HEK293T (cell line): Measurements from ENCODE around the gene YY1.

ENCODE experiments used
- CTCF ChIA-PET: fragments of 350-600 bp; formaldehyde crosslinking; extraction: SDS; loops from one replicate; lab custom pipeline; 2021; ENCODE audit warnings: antibody characterized with exemption, inconsistent platforms; lab: Yijun Ruan, JAX
- POLR2A ChIA-PET: fragments of 350-600 bp; formaldehyde crosslinking; extraction: SDS; loops from one replicate; lab custom pipeline; 2020; ENCODE audit warnings: antibody characterized with exemption, inconsistent platforms; lab: Yijun Ruan, JAX
- DNase-seq: peaks from one replicate; pipeline ENCODE4 v3.0.0; 2012; ENCODE audit warnings: mixed read lengths; ENCODE audit errors: extremely low spot score
- ARNT ChIP-seq: fragments of 450-650 bp; IDR thresholded peaks from 2 replicates; pipeline ENCODE4 v1.6.1; 2017; ENCODE audit warnings: mild to moderate bottlenecking
- BHLHE40 ChIP-seq: fragments of 450-650 bp; IDR thresholded peaks from 2 replicates; pipeline ENCODE4 v1.6.1; 2016; ENCODE audit warnings: mild to moderate bottlenecking, moderate library complexity, borderline replicate concordance
- CTBP1 ChIP-seq: fragments of 450-650 bp; IDR thresholded peaks from 2 replicates; pipeline ENCODE4 v1.6.1; 2016; ENCODE audit warnings: borderline replicate concordance
- ELF4 ChIP-seq: fragments of 450-650 bp; IDR thresholded peaks from 2 replicates; pipeline ENCODE4 v1.6.1; 2017; ENCODE audit warnings: antibody characterized with exemption
- FOXA1 ChIP-seq: fragments of 450-650 bp; IDR thresholded peaks from 2 replicates; pipeline ENCODE4 v1.6.1; 2016; ENCODE audit warnings: mild to moderate bottlenecking
- FOXK2 ChIP-seq: fragments of 450-650 bp; IDR thresholded peaks from 2 replicates; pipeline ENCODE4 v1.6.1; 2016; ENCODE audit warnings: mild to moderate bottlenecking
- FOXM1 ChIP-seq: fragments of 450-650 bp; IDR thresholded peaks from 2 replicates; pipeline ENCODE4 v1.6.1; 2017; ENCODE audit warnings: mild to moderate bottlenecking, borderline replicate concordance
- HDGF ChIP-seq: fragments of 450-650 bp; IDR thresholded peaks from 2 replicates; pipeline ENCODE4 v1.6.1; 2017; ENCODE audit warnings: antibody characterized with exemption, borderline replicate concordance
- L3MBTL2 ChIP-seq: fragments of 450-650 bp; conservative IDR thresholded peaks from 2 replicates; pipeline ENCODE4 v1.6.1; 2016; ENCODE audit warnings: mild to moderate bottlenecking
- LEF1 ChIP-seq: fragments of 450-650 bp; IDR thresholded peaks from 2 replicates; pipeline ENCODE4 v1.6.1; 2017; ENCODE audit warnings: mild to moderate bottlenecking, borderline replicate concordance
- NFRKB ChIP-seq: fragments of 450-650 bp; IDR thresholded peaks from 2 replicates; pipeline ENCODE4 v1.6.1; 2016; ENCODE audit warnings: mild to moderate bottlenecking, moderate library complexity
- PKNOX1 ChIP-seq: fragments of 450-650 bp; IDR thresholded peaks from 2 replicates; pipeline ENCODE4 v1.6.1; 2016
- SP1 ChIP-seq: fragments of 450-650 bp; IDR thresholded peaks from 2 replicates; pipeline ENCODE4 v1.6.1; 2017
- SUZ12 ChIP-seq: fragments of 450-650 bp; IDR thresholded peaks from 2 replicates; pipeline ENCODE4 v1.6.1; 2016; ENCODE audit warnings: mild to moderate bottlenecking
- TARDBP ChIP-seq: fragments of 450-650 bp; IDR thresholded peaks from 2 replicates; pipeline ENCODE4 v1.6.1; 2016
- ZNF384 ChIP-seq: fragments of 450-650 bp; IDR thresholded peaks from 2 replicates; pipeline ENCODE4 v1.6.1; 2016

The YY1 gene

GRCh38 chr14:100289916-100290606 is 51.1 kb downstream of the YY1 start:
- DNase-seq, result no peak
- POLR2A ChIA-PET, result interaction anchor here (1.1 kb wide), 2 partner anchors 18 to 85 kb away, joined by 3 to 4 read pairs; a partner anchor contains a TSS
- CTCF ChIA-PET, result interaction anchor here (0.6 kb wide), 1 partner anchor 15 kb away, joined by 3 read pairs; no protein-coding TSS in a partner anchor
- no peak for TF ChIP-seq HDGF
- no peak for TF ChIP-seq FOXK2
- no peak for TF ChIP-seq FOXM1
- no peak for TF ChIP-seq PKNOX1

- ChIA-PET POLR2A (interaction anchor here (1.1 kb wide), 2 partner anchors 17 to 85 kb away, joined by 3 to 4 read pairs; a partner anchor contains a TSS), CTCF (no interaction called here)
- no peak for DNase-seq
- TF ChIP-seq ELF4 (no peak), LEF1 (no peak), SP1 (no peak), FOXA1 (no peak), TARDBP (no peak), CTBP1 (no peak), ARNT (no peak), NFRKB (no peak), BHLHE40 (no peak), HDGF (no peak), L3MBTL2 (no peak), SUZ12 (no peak), FOXK2 (no peak), ZNF384 (no peak), PKNOX1 (no peak), FOXM1 (no peak)
These were observed 51.8 kb downstream of the YY1 start for GRCh38 chr14:100290607-100291304.

- TF ChIP-seq FOXA1 (no peak), SP1 (no peak), HDGF (no peak)
- ChIA-PET CTCF (no interaction called here), POLR2A (interaction anchor here (1.1 kb wide), 1 partner anchor 84 kb away, joined by 3 read pairs; a partner anchor contains a TSS)
- no peak for DNase-seq
These were observed 52.5 kb downstream of the YY1 start for GRCh38 chr14:100291305-100292075.

- POLR2A ChIA-PET, result no interaction called here
- DNase-seq, result no peak
- TF ChIP-seq HDGF (no peak), LEF1 (no peak), PKNOX1 (no peak), NFRKB (no peak), SP1 (no peak), FOXA1 (no peak), SUZ12 (no peak), CTBP1 (no peak), BHLHE40 (no peak)
- CTCF ChIA-PET, result interaction anchor here (1.4 kb wide), 1 partner anchor 11 kb away, joined by 4 read pairs; no protein-coding TSS in a partner anchor
These were observed 53.4 kb downstream of the YY1 start for GRCh38 chr14:100292301-100292775.

- ChIA-PET CTCF (interaction anchor here (1.4 kb wide), 1 partner anchor 10 kb away, joined by 4 read pairs; no protein-coding TSS in a partner anchor), POLR2A (no interaction called here)
- DNase-seq, result no peak
- TF ChIP-seq ARNT, result no peak
- no peak for TF ChIP-seq TARDBP
- no peak for TF ChIP-seq SP1
- no peak for TF ChIP-seq LEF1
- no peak for TF ChIP-seq ZNF384
- no peak for TF ChIP-seq NFRKB
- no peak for TF ChIP-seq L3MBTL2
- TF ChIP-seq ELF4, result no peak
- no peak for TF ChIP-seq HDGF
- TF ChIP-seq PKNOX1, result no peak
- no peak for TF ChIP-seq FOXA1
- no peak for TF ChIP-seq BHLHE40
- no peak for TF ChIP-seq SUZ12
- no peak for TF ChIP-seq FOXK2
- no peak for TF ChIP-seq FOXM1
- TF ChIP-seq CTBP1, result no peak
These were observed 54.0 kb downstream of the YY1 start for GRCh38 chr14:100292776-100293461.
